ENCODE results near the gene OR10H4. TPM values are rescaled to one million over a fixed set of nuclear protein-coding genes. Genes with fewer than 3 reads are reported as not detected.

OR10H4 gene
- total and polyA plus RNA-seq, 2 donors (not counting 1 experiment from before 2014, with no cell fraction given), result not detected

DNA sequence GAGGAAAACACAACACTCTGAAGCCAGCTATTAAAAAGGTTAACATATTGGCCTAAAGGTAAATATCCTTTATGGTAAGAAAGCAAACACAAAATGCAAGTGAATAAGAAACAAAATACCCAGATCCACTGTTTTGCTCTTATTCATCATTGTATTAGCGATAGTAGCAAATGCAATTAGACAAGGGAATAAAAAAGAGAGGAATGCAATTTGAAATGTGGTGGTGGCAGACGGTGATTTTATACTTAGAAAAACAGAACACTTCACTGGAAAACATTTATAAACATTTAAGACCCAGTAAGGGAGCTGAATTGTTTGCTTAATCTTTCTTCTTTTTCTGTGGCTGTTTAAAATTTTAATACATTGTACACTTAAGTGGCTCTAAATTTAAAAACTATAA is 33.7 kb upstream of the OR10H4 start:
- H3K27me3 ChIP-seq (ENCODE audit: control insufficient read depth, insufficient read depth, low read length), result no peaks in the 10 kb centered on the region
- no peaks in the 10 kb centered on the region for H4K20me1 ChIP-seq (ENCODE audit: control insufficient read depth, extremely low read depth, insufficient read depth, low read length)
- no peak overlapping the region for H3K4me3 ChIP-seq (replicated peaks in 1 of 4; ENCODE audit: control extremely low read depth in 1 of 4, insufficient read depth in 1 of 4, low read depth in 3 of 4, low read length in 4 of 4)
- no peak overlapping the region for H3K9ac ChIP-seq (ENCODE audit: insufficient read depth, low read length)
- no peak overlapping the region for H3K4me2 ChIP-seq (ENCODE audit: extremely low read depth, insufficient read depth, low read length)
- no peaks in the 10 kb centered on the region for H3K36me3 ChIP-seq (ENCODE audit: control insufficient read depth, insufficient read depth, low read length)
- no peaks in the 10 kb centered on the region for H3K79me2 ChIP-seq (ENCODE audit: control insufficient read depth, insufficient read depth, low read length)
- H3K9me3 ChIP-seq (ENCODE audit: control insufficient read depth, insufficient read depth, low read depth, low read length), result no peaks in the 10 kb centered on the region
- TF ChIP-seq, protein P1, sequence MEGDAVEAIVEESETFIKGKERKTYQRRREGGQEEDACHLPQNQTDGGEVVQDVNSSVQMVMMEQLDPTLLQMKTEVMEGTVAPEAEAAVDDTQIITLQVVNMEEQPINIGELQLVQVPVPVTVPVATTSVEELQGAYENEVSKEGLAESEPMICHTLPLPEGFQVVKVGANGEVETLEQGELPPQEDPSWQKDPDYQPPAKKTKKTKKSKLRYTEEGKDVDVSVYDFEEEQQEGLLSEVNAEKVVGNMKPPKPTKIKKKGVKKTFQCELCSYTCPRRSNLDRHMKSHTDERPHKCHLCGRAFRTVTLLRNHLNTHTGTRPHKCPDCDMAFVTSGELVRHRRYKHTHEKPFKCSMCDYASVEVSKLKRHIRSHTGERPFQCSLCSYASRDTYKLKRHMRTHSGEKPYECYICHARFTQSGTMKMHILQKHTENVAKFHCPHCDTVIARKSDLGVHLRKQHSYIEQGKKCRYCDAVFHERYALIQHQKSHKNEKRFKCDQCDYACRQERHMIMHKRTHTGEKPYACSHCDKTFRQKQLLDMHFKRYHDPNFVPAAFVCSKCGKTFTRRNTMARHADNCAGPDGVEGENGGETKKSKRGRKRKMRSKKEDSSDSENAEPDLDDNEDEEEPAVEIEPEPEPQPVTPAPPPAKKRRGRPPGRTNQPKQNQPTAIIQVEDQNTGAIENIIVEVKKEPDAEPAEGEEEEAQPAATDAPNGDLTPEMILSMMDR (conservative IDR thresholded peaks at IDR 0.05 in 1 of 2, IDR thresholded peaks at IDR 0.05 in 1 of 2; ENCODE audit: low read depth in 1 of 2, low read length in 2 of 2), result no peak
- no peak for TF ChIP-seq EZH2 (IDR thresholded peaks at IDR 0.05; ENCODE audit: low read length, missing control alignments)
- no peaks in the 10 kb centered on the region for H3K4me1 ChIP-seq (ENCODE audit: control insufficient read depth, extremely low read depth, insufficient read depth, low read length)
- no peak overlapping the region for H3K27ac ChIP-seq (ENCODE audit: insufficient read depth, low read length)
- DNase-seq (ENCODE audit: low read depth in 2 of 2), result no peak
- no peak overlapping the region for H2AFZ ChIP-seq (ENCODE audit: low read length)

DNA sequence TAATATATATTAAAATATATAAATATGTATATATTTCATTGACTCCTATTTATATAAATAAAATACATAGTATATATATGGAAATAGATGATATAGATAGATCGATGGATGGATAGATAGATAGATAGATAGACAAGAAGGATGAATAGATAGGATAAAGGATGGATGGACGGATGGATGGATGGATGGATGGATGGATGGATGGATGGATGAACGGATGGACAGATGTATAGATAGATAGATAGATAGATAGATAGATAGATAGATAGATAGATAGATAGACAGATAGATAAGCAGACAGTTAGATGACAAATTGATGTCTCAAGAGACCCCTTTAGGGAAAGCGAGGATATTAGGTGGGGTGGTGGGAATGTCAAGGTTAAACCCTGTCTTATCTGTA is 29.6 kb upstream of the OR10H4 start:
- Histone ChIP-seq H3K9me3 (ENCODE audit: control insufficient read depth, insufficient read depth, low read depth, low read length) (no peaks in the 10 kb centered on the region), H3K4me1 (ENCODE audit: control insufficient read depth, extremely low read depth, insufficient read depth, low read length) (no peaks in the 10 kb centered on the region), H2AFZ (ENCODE audit: low read length) (no peak overlapping the region), H3K27me3 (ENCODE audit: control insufficient read depth, insufficient read depth, low read length) (no peaks in the 10 kb centered on the region), H4K20me1 (ENCODE audit: control insufficient read depth, extremely low read depth, insufficient read depth, low read length) (no peaks in the 10 kb centered on the region), H3K4me2 (ENCODE audit: extremely low read depth, insufficient read depth, low read length) (no peak overlapping the region), H3K79me2 (ENCODE audit: control insufficient read depth, insufficient read depth, low read length) (no peaks in the 10 kb centered on the region), H3K27ac (ENCODE audit: insufficient read depth, low read length) (no peak overlapping the region), H3K9ac (ENCODE audit: insufficient read depth, low read length) (no peak overlapping the region), H3K36me3 (ENCODE audit: control insufficient read depth, insufficient read depth, low read length) (no peaks in the 10 kb centered on the region), H3K4me3 (replicated peaks in 1 of 4; ENCODE audit: control extremely low read depth in 1 of 4, insufficient read depth in 1 of 4, low read depth in 3 of 4, low read length in 4 of 4) (no peak overlapping the region)
- no peak for DNase-seq (ENCODE audit: low read depth in 2 of 2)
- TF ChIP-seq EZH2 (IDR thresholded peaks at IDR 0.05; ENCODE audit: low read length, missing control alignments), result no peak
- TF ChIP-seq, protein P1 (conservative IDR thresholded peaks at IDR 0.05 in 1 of 2, IDR thresholded peaks at IDR 0.05 in 1 of 2; ENCODE audit: low read depth in 1 of 2, low read length in 2 of 2), result no peak

DNA sequence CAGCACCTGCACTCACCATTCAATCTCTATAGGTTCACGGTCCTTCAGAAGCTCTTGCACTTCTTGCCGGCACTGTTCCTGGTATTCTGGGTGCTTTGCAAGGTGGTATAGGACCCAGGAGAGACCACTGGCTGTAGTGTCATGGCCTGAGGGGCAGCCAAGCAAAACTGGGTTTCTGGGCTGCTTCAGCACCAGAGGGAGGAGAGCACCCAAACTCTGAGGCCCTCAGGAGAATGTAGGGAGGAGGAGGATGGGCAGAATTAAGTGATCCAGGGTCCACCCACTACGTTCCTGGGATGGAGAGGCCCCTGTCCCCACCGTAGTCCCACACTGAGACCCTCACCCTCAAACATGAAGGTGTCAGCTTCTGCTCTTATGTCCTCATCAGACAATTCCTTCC is 26.8 kb upstream of the OR10H4 start:
- DNase-seq (ENCODE audit: low read depth in 2 of 2), result no peak
- no peak overlapping the region for H3K4me2 ChIP-seq (ENCODE audit: extremely low read depth, insufficient read depth, low read length)
- no peak overlapping the region for H2AFZ ChIP-seq (ENCODE audit: low read length)
- H4K20me1 ChIP-seq (ENCODE audit: control insufficient read depth, extremely low read depth, insufficient read depth, low read length), result no peaks in the 10 kb centered on the region
- no peak overlapping the region for H3K4me3 ChIP-seq (replicated peaks in 1 of 4; ENCODE audit: control extremely low read depth in 1 of 4, insufficient read depth in 1 of 4, low read depth in 3 of 4, low read length in 4 of 4)
- H3K4me1 ChIP-seq (ENCODE audit: control insufficient read depth, extremely low read depth, insufficient read depth, low read length), result no peaks in the 10 kb centered on the region
- no peak overlapping the region for H3K9ac ChIP-seq (ENCODE audit: insufficient read depth, low read length)
- TF ChIP-seq EZH2 (IDR thresholded peaks at IDR 0.05; ENCODE audit: low read length, missing control alignments), result no peak
- TF ChIP-seq, protein P1 (conservative IDR thresholded peaks at IDR 0.05 in 1 of 2, IDR thresholded peaks at IDR 0.05 in 1 of 2; ENCODE audit: low read depth in 1 of 2, low read length in 2 of 2), result no peak
- no peaks in the 10 kb centered on the region for H3K9me3 ChIP-seq (ENCODE audit: control insufficient read depth, insufficient read depth, low read depth, low read length)
- no peak overlapping the region for H3K27ac ChIP-seq (ENCODE audit: insufficient read depth, low read length)
- H3K27me3 ChIP-seq (ENCODE audit: control insufficient read depth, insufficient read depth, low read length), result no peaks in the 10 kb centered on the region
- no peaks in the 10 kb centered on the region for H3K79me2 ChIP-seq (ENCODE audit: control insufficient read depth, insufficient read depth, low read length)
- no peaks in the 10 kb centered on the region for H3K36me3 ChIP-seq (ENCODE audit: control insufficient read depth, insufficient read depth, low read length)
